Effector memory CD4-positive, alpha-beta T cell (primary cell): ENCODE data around the gene ZNF438.

Source experiments
- DNase-seq, 3 donors: peaks; one replicate each; pipeline ENCODE4 v3.0.0-alpha.2; 2020
- H3K27ac ChIP-seq: 2 replicates; pipeline ENCODE4 v1.7.0; 2013; ENCODE audit warnings: mild to moderate bottlenecking, low read length, moderate library complexity; ENCODE audit not compliant: insufficient read depth, poor library complexity, severe bottlenecking
- H3K27me3 ChIP-seq: replicated peaks from 2 replicates; pipeline ENCODE4 v1.7.0; 2013; ENCODE audit warnings: mild to moderate bottlenecking, low read length; ENCODE audit not compliant: insufficient read depth, control insufficient read depth, poor library complexity, severe bottlenecking
- H3K36me3 ChIP-seq: 2 replicates; pipeline ENCODE4 v1.7.0; 2013; ENCODE audit warnings: mild to moderate bottlenecking, low read length, moderate library complexity; ENCODE audit not compliant: control insufficient read depth, insufficient read depth
- H3K4me1 ChIP-seq: 2 replicates; pipeline ENCODE4 v1.7.0; 2013; ENCODE audit warnings: low read length, mild to moderate bottlenecking; ENCODE audit not compliant: control insufficient read depth, insufficient read depth, poor library complexity, severe bottlenecking
- H3K4me3 ChIP-seq: 2 replicates; pipeline ENCODE4 v1.7.0; 2013; ENCODE audit warnings: low read length, low read depth, mild to moderate bottlenecking; ENCODE audit not compliant: insufficient read depth, poor library complexity, severe bottlenecking
- H3K9me3 ChIP-seq: 2 replicates; pipeline ENCODE4 v1.7.0; 2013; ENCODE audit warnings: mild to moderate bottlenecking, low read length, moderate library complexity; ENCODE audit not compliant: control insufficient read depth

The ZNF438 gene

DNA sequence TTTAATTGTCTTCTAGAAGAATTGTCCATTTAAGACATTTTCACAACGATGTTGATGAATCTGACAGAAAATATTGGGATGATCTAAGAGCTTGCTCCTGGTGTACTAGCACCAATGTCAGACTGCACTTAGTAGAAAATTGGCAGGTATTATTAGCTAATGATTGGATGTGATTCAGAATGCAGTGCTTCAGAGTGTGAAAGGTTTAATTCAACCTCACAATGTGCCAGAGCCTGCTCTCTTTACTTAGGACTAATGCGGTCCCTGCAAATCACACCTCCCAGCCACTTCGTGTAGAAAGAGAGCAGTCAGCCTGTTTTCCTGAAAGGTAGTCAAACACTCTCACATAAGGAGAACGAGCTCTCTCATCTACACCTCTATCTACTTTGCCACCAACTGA lies 197.5 kb downstream of the ZNF438 start:
- no peaks in the 10 kb centered on the region for H3K4me1 ChIP-seq
- no peaks in the 10 kb centered on the region for H3K36me3 ChIP-seq
- no peak overlapping the region for H3K27ac ChIP-seq
- DNase-seq: no peak
- H3K4me3 ChIP-seq: no peak overlapping the region
- H3K9me3 ChIP-seq: no peaks in the 10 kb centered on the region
- H3K27me3 ChIP-seq: no peaks in the 10 kb centered on the region

DNA sequence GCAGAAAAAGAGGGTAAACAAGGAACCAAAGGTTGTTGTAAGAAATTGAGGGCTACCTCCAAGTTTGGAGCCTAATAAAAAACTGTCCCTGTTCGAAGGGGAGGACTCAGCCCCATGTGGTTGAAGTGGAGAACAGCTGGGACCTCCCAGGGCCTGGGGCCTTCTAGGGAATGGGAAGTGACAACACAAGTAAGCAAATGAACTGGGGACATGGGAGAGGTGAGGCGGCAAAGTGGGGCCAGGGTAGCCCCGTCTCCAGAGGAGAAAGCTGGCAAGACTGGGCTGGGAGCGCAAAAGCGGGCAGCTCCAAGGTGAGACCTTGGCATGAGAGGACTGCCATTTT lies 198.1 kb downstream of the ZNF438 start:
- no peaks in the 10 kb centered on the region for H3K27me3 ChIP-seq
- no peak overlapping the region for H3K27ac ChIP-seq
- H3K4me3 ChIP-seq: no peak overlapping the region
- H3K4me1 ChIP-seq: no peaks in the 10 kb centered on the region
- DNase-seq: no peak
- no peaks in the 10 kb centered on the region for H3K9me3 ChIP-seq
- no peaks in the 10 kb centered on the region for H3K36me3 ChIP-seq

DNA sequence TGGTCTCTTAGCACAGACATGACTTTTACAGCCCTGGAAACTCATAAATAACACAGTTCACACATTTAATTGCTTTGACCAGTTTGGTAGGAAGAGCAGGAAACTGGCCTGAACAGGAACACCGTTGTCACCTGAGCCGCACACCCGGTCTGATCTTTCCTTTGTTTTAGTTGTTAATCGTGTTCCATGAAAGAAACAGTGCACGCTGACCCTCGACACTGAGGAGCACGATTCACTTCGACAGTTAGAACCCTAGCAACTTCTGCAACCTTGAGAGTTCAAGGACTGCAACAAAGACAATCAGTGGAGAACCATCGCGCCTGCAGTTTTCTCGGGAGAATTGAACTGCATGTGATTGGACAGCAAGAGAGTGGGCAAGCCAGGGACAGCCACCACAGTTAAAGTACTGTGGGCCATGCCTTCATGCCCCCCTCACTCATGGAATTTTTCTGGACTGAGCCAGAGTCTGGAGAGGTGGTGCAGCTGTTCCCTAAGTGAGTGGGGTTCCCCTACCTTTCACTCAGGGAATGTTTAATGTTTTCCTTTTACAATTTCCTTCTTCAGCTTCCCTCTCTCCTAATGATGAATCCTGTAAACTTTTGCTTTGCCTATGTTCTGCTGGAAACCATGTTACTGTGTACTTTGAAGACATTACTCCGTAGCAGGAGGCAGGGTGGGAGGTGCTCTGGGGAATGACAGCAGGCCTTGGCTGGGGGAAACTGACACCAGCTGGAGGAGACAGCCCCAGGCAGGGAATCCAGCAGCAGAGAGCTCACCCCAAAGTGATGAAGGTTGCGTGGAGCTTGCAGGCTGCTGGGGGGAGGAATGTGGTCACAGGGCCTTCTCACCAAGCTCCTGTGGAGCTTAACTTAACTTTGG lies 198.7 kb downstream of the ZNF438 start:
- H3K27me3 ChIP-seq: no peaks in the 10 kb centered on the region
- no peak overlapping the region for H3K4me3 ChIP-seq
- no peak for DNase-seq
- H3K36me3 ChIP-seq: no peaks in the 10 kb centered on the region
- no peaks in the 10 kb centered on the region for H3K4me1 ChIP-seq
- H3K9me3 ChIP-seq: no peaks in the 10 kb centered on the region
- no peak overlapping the region for H3K27ac ChIP-seq

DNA sequence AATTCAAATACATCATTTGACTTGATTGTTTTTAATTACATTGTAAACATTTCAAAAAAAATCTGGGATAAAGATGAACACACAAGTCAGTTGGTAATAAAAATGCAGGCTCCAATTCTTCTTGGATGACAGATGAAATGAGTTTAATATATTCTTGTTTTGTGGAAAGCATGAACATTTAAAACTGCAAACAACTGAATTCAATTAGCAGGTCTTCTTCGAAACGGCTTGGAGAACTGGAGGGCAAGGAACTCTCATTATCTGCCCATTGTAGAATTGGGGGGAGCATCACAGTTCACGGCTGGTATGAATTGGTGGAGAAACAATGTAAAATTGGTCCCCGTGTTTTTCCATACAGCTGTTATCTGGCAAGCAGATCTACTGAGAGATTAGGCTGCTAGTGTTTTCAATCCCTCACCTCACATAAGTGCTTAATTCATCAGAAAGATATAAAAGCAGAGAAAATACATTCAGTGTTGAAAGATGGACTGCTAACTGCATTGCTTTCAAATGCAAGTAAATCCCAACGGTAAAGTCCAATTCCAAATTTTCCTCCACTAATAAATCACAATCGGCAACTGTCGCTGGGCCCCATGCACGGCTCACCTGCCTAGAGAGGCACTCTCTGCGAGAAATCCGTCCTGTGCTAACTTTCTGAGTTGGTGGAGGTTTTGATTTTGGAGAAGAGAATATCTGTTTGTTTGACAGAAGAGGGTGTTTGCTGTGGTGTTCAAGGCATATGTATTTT lies 199.5 kb downstream of the ZNF438 start:
- no peak for DNase-seq
- no peaks in the 10 kb centered on the region for H3K4me1 ChIP-seq
- no peak overlapping the region for H3K27ac ChIP-seq
- no peaks in the 10 kb centered on the region for H3K9me3 ChIP-seq
- H3K36me3 ChIP-seq: no peaks in the 10 kb centered on the region
- no peak overlapping the region for H3K4me3 ChIP-seq
- H3K27me3 ChIP-seq: no peaks in the 10 kb centered on the region

DNA sequence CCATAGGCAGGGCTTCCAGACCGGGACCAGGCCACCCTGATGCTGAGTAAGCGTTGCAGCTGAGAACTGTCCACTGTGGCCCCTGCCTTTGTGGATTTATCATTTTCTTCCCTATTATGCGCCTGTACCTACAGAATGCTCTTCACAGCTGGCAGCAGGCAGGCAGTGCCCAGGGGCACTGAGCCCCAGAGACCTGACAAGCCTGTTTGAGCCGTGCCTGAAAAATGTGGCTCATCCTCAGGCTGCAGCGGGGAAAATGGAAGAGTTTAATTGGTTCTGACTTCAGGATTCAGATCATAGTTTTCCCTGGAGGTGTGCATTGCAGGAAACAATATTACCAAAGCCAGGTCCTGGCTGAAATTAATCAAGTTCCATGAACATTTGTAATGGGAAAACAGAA lies 200.2 kb downstream of the ZNF438 start:
- Histone ChIP-seq H3K36me3 (no peaks in the 10 kb centered on the region), H3K4me1 (no peaks in the 10 kb centered on the region), H3K27me3 (no peaks in the 10 kb centered on the region), H3K27ac (no peak overlapping the region), H3K9me3 (no peaks in the 10 kb centered on the region), H3K4me3 (no peak overlapping the region)
- no peak for DNase-seq

DNA sequence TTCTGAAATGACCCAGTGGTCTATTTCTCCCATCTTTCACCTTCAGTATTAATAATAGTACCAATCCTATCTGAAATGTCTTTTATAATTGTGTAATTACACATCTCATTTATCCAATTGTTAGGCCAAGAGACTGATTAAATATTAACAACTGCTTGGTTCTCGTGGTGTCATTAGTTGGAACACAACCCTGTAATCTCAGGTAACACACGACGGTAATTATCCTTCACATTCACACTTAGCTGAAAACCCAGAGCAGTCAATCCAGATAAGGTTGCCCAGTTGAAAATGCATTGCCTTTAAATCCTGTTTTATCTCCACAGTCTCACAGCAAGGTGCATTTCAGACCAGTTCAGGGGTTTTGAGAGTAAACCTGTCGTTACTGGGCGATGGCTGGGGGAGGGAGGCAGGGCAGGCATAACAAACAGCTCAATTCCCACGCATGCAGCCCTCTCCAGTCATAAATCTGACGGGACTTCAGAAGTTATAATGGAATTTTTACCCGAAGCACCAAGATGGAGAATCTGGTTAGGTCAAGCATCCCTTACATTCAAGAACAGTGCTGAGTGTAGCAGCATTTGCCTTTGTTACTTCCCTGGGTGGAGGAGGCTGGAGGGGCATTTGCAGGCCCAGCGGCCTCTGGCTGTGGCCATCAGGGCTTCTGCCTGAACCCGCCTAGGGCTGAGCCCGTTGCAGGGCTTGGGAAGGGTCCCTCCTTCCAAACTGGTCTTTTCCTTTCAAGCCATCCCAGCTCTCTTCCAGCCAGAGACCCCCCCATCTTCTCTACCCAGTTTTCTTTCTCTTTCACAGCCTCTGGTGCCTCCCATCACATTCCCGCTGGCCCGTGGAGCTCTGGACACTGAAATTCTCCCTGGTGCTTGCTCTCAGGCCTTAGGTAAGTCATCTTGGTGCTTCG lies 201.1 kb downstream of the ZNF438 start:
- H3K4me3 ChIP-seq: no peak overlapping the region
- H3K27me3 ChIP-seq: no peaks in the 10 kb centered on the region
- no peaks in the 10 kb centered on the region for H3K9me3 ChIP-seq
- no peak for DNase-seq
- no peak overlapping the region for H3K27ac ChIP-seq
- no peaks in the 10 kb centered on the region for H3K36me3 ChIP-seq
- H3K4me1 ChIP-seq: no peaks in the 10 kb centered on the region

DNA sequence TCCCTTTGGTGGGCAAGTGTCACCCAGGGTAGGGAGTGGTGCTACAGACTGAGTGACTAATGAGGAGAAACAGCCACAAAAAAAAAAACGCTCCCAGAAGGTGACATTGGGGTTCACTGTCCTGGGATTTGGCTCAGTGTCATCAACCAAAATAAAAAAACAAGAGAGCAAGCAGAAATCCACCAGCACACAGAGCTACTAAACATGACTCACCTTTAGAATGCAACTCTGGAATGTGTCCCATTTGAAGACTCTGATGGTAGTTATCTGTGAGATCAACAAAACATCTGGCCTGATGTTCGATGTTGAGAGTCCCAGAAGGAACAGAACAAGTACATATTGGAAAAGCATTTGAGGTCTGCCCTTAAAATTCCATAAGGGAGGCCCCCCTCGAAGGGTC lies 201.8 kb downstream of the ZNF438 start:
- H3K27me3 ChIP-seq: no peaks in the 10 kb centered on the region
- H3K4me3 ChIP-seq: no peak overlapping the region
- no peak for DNase-seq
- no peaks in the 10 kb centered on the region for H3K4me1 ChIP-seq
- H3K27ac ChIP-seq: no peak overlapping the region
- H3K36me3 ChIP-seq: no peaks in the 10 kb centered on the region
- no peaks in the 10 kb centered on the region for H3K9me3 ChIP-seq

DNA sequence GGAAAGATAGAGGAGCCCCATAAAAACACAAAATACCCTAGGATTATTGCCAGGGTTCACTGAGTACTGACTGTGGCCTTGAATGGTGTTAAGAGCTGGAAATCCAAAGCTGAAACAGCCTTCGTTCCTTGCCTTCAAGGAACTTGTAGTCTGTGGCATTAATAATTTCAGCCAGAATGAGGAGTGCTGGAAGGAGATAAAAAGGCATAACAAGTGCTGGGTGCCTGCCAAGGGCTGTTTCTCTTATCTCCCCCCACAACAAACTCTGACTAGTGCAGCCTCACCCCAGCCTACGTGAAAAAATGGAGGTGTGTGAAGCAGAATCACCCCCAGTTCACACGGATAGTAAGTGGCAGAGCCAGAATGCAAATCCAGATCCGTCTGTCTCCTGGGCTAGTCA lies 203.0 kb downstream of the ZNF438 start:
- DNase-seq: no peak
- no peak overlapping the region for H3K4me3 ChIP-seq
- H3K27me3 ChIP-seq: no peaks in the 10 kb centered on the region
- no peaks in the 10 kb centered on the region for H3K9me3 ChIP-seq
- H3K4me1 ChIP-seq: no peaks in the 10 kb centered on the region
- no peaks in the 10 kb centered on the region for H3K36me3 ChIP-seq
- no peak overlapping the region for H3K27ac ChIP-seq

DNA sequence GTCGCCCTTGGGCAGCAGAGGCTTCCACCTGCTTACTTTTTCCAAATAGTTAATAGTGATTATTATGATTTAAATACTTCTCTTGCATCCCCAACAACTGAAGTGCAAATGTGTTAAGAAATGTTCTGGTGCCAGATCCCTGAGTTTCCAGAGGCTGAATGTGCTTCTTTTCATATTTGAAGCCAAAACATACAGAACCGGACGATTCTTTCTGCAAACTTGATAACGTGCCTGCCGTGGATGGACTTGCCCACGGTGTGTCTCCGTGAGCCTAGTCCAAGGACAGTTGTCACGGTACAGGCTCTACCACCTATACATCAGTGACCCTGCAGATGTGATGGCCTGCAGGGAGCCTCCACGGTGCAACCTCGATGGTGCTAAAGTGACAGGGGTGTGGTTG lies 203.5 kb downstream of the ZNF438 start:
- no peaks in the 10 kb centered on the region for H3K36me3 ChIP-seq
- no peaks in the 10 kb centered on the region for H3K9me3 ChIP-seq
- no peaks in the 10 kb centered on the region for H3K4me1 ChIP-seq
- no peak overlapping the region for H3K27ac ChIP-seq
- H3K4me3 ChIP-seq: no peak overlapping the region
- DNase-seq: no peak
- no peaks in the 10 kb centered on the region for H3K27me3 ChIP-seq
